Measurements from ENCODE around the gene SF3B5. TPM values are rescaled to one million over a fixed set of nuclear protein-coding genes. Genes with fewer than 3 reads are reported as not detected.

The SF3B5 gene
- total and polyA plus RNA-seq, 12 donors, result 109 to 323 (median 174) TPM

- H3K9me3 ChIP-seq (replicated peaks in 1 of 3), result no peaks in the 10 kb centered on the region
- TF ChIP-seq, protein P1, sequence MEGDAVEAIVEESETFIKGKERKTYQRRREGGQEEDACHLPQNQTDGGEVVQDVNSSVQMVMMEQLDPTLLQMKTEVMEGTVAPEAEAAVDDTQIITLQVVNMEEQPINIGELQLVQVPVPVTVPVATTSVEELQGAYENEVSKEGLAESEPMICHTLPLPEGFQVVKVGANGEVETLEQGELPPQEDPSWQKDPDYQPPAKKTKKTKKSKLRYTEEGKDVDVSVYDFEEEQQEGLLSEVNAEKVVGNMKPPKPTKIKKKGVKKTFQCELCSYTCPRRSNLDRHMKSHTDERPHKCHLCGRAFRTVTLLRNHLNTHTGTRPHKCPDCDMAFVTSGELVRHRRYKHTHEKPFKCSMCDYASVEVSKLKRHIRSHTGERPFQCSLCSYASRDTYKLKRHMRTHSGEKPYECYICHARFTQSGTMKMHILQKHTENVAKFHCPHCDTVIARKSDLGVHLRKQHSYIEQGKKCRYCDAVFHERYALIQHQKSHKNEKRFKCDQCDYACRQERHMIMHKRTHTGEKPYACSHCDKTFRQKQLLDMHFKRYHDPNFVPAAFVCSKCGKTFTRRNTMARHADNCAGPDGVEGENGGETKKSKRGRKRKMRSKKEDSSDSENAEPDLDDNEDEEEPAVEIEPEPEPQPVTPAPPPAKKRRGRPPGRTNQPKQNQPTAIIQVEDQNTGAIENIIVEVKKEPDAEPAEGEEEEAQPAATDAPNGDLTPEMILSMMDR (IDR thresholded peaks at IDR 0.05), result no peak
- no peak for TF ChIP-seq POLR2A (IDR thresholded peaks at IDR 0.05)
- intact Hi-C loops (cut with DNase I), result no loop called here
- WGBS, 4 donors, result 85 to 94% (median 92%) methylated on average over 2 of the region's 2 CpGs
- H3K4me3 ChIP-seq, result no peak overlapping the region
- DNase-seq, result no peak
- no peaks in the 10 kb centered on the region for H3K36me3 ChIP-seq (replicated peaks in 1 of 2)
- H3K27ac ChIP-seq, result no peak overlapping the region
- H3K27me3 ChIP-seq, result no peaks in the 10 kb centered on the region
- H3K4me1 ChIP-seq (replicated peaks in 1 of 2), result peaks cover 6 to 21% of the 10 kb centered on the region in 2 donors
Observed at GRCh38 chr6:144093236-144093635, 2.1 kb downstream of the SF3B5 start.

- Histone ChIP-seq H3K27me3 (no peaks in the 10 kb centered on the region), H3K36me3 (replicated peaks in 1 of 2) (no peaks in the 10 kb centered on the region), H3K9me3 (replicated peaks in 1 of 3) (no peaks in the 10 kb centered on the region), H3K4me1 (replicated peaks in 1 of 2) (peaks cover 6 to 17% of the 10 kb centered on the region in 2 donors), H3K4me3 (no peak overlapping the region), H3K27ac (no peak overlapping the region)
- intact Hi-C loops (cut with DNase I), result no loop called here
- DNase-seq, result no peak
- TF ChIP-seq POLR2A (IDR thresholded peaks at IDR 0.05), result no peak
- TF ChIP-seq, protein P1 (IDR thresholded peaks at IDR 0.05), result no peak
- 60 to 66% (median 63%) methylated on average over 4 of the region's 4 CpGs for WGBS, 4 donors
Observed at GRCh38 chr6:144090384-144090783, 5.0 kb downstream of the SF3B5 start.

DNA sequence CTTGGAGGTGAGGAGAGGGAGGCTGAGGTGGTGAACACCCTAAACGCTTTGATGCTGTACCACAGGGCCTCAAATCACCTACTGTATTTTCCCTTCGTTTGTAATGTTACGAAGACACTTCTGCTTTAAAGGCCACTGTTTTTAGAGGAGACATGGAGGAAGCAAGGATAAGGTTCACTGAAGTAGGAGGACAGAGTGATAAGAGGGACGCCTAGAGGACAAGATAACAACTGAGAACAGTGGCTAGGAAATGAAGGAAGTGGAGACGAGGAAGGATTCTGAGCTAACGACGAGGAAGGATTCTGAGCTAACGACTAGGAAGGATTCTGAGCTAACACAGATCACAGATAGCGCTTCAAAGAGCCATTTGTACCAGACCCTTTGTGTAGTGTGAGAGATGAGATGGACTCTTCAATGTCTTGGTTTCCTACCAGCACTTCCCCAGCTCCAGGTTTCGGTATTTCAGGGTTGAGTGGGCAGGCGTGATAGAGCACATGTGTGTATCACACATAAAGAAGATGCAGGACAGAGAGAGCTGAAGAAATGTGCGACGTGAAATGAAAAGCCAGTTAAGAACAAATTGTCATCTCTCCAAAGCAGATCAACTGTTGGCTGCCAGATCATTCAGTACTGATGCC, 7.5 kb downstream of the SF3B5 start:
- intact Hi-C loops (cut with DNase I), result no loop called here
- no peak overlapping the region for H3K4me3 ChIP-seq
- DNase-seq, result no peak
- 78 to 82% (median 80%) methylated on average over 13 of the region's 13 CpGs for WGBS, 4 donors
- H3K36me3 ChIP-seq (replicated peaks in 1 of 2), result no peaks in the 10 kb centered on the region
- H3K9me3 ChIP-seq (replicated peaks in 1 of 3), result no peaks in the 10 kb centered on the region
- H3K4me1 ChIP-seq (replicated peaks in 1 of 2), result no peaks in the 10 kb centered on the region
- no peak for TF ChIP-seq POLR2A (IDR thresholded peaks at IDR 0.05)
- TF ChIP-seq, protein P1 (IDR thresholded peaks at IDR 0.05), result no peak
- no peaks in the 10 kb centered on the region for H3K27me3 ChIP-seq
- H3K27ac ChIP-seq, result no peak overlapping the region

GRCh38 chr6:144086959-144087358, 8.4 kb downstream of the SF3B5 start:
- 89 to 94% (median 92%) methylated on average over 3 of the region's 3 CpGs for WGBS, 4 donors
- Histone ChIP-seq H3K9me3 (replicated peaks in 1 of 3) (no peaks in the 10 kb centered on the region), H3K27ac (no peak overlapping the region), H3K4me1 (replicated peaks in 1 of 2) (no peaks in the 10 kb centered on the region), H3K27me3 (no peaks in the 10 kb centered on the region), H3K36me3 (replicated peaks in 1 of 2) (no peaks in the 10 kb centered on the region), H3K4me3 (no peak overlapping the region)
- TF ChIP-seq POLR2A (IDR thresholded peaks at IDR 0.05), result no peak
- TF ChIP-seq, protein P1 (IDR thresholded peaks at IDR 0.05), result no peak
- no peak for DNase-seq
- intact Hi-C loops (cut with DNase I), result no loop called here
